Fibroblast of skin of left biceps (primary cell): ENCODE data around the gene FAM171A2.
"Not testable (repeated sequence)": the region's sequence is repeated elsewhere in the genome, so short reads cannot be mapped to it uniquely, and the experiment has no call there.

Source experiments
- DNase-seq, 2 experiments: peaks; one replicate each; pipeline ENCODE4 v3.0.0-alpha.2; 2013; ENCODE audit warnings: low read depth in 2 of 2

The FAM171A2 gene

GRCh38 chr17:44363613-44364159, at the start of gene FAM171A2:
TSS of gene FAM171A2 (minus strand) at chr17:44363853. CDS start at chr17:44363714, 139 bp downstream.
- no peak for DNase-seq

- no peak for DNase-seq
Observed at GRCh38 chr17:44409309-44410028, 45.8 kb upstream of the FAM171A2 start.

DNA sequence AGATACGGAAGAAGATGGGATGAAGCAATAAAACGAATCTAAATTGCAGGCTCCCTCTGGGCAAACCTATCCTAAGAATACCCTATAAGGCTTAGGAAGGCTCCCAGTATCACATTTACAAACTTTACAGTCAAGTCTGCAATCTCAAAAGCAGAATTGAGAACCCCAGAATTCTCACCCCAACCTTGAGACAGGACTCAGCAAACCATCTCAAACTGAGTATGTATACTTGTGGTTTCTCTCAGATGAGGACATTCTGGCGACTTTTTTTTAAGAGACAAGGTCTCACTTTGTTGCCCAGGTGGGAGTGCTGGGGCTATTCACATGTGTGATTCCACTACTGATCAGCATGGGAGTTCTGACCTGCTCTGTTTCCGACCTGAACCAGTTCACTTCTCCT, 45.1 kb upstream of the FAM171A2 start:
- no peak for DNase-seq

DNA sequence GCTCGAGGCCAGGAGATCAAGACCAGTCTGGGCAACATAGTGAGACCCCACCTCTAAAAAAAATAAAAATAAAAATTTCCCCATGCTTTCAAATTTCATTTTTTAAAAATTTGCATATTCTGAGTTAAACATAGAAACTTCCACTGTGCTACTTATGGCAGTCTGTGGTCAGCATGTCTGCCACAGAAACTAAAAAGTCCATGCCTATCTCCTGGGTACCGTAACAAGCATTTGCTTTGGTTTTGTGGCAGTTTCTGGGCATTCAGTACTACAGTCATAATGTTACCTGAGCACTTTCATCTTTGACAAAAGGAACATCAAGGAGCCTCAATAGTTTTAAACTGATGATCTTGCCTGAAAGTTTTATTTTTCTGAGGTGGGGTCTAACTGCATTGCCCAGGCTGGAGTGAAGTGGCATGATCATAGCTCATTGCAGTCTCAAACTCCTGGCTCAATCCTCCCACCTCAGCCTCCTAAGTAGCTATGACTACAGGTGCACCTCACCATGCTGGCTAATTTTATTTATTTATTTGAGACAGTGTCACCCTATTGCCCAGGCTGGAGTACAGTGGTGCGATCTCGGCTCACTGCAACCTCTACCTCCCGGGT, 39.0 kb upstream of the FAM171A2 start:
- DNase-seq = no peak

GRCh38 chr17:44400226-44400847, 36.7 kb upstream of the FAM171A2 start:
- no peak for DNase-seq

GRCh38 chr17:44398692-44399691, 35.3 kb upstream of the FAM171A2 start:
- no peak for DNase-seq

DNA sequence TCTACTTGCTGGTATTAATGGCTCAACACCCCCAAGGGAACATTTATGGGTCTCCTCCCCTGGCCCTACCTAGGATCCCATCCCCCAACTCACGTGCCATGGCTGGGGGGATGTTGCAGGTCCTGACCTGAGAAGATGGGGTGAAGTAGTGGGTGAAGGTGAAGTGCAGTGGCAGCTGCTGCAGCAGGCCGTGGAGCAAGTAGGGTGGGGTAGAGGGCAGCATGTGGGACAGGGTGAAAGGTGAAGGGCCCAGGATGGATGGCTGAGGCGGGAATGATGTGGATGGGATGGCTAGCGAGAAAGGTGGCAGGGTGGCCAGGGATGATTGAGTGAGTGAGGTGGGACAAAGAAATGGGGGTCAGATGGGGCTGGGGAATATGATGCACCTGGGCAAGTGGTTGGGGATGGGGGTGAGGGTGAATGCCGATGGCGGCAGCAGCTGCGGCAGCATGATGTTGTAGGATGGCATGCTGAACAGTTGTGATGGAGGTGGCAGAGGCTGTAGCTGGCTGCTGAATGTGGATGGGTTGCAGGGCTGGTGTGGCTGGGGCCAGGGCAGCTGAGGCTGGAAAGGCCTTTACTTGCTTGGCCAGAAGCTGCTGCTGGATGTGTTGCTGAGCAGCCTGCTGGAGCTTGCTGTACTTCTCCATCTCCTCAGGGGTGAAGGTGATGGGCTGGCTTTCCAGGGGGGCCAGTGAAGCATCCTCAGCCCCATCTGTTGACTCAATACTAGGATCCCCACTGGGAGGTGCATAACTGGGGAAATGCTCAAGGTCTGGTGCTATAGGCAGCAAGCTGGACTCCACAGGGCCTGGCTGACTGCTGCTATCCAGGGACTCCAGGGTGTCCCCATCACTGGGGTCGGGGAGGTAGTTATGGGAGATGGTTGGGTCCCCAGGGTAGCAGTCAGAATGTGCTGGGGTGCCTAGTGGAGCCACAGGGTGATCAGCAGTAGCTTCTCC, 34.1 kb upstream of the FAM171A2 start:
- DNase-seq = no peak

- DNase-seq = no peak
Observed at GRCh38 chr17:44396946-44397345, 33.3 kb upstream of the FAM171A2 start.

- DNase-seq = no peak
Observed at GRCh38 chr17:44394833-44395232, 31.2 kb upstream of the FAM171A2 start.

DNA sequence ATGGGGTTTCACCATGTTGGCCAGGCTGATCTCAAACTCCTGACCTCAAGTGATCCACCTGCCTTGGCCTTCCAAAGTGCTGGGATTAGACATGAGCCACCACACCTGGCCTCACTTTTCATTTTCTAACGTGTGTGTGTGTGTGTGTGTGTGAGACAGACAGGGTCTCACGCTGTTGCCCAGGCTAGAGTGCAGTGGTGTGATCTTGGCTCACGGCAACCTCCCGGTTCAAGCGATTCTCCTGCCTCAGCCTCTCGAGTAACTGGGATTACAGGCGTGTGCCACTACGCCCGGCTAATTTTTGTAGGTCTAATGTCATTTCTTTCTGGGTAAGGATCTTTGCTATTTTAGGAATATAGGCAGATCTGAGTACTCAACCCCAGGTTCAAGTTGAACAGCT, 30.5 kb upstream of the FAM171A2 start:
- not testable (repeated sequence) for DNase-seq

DNA sequence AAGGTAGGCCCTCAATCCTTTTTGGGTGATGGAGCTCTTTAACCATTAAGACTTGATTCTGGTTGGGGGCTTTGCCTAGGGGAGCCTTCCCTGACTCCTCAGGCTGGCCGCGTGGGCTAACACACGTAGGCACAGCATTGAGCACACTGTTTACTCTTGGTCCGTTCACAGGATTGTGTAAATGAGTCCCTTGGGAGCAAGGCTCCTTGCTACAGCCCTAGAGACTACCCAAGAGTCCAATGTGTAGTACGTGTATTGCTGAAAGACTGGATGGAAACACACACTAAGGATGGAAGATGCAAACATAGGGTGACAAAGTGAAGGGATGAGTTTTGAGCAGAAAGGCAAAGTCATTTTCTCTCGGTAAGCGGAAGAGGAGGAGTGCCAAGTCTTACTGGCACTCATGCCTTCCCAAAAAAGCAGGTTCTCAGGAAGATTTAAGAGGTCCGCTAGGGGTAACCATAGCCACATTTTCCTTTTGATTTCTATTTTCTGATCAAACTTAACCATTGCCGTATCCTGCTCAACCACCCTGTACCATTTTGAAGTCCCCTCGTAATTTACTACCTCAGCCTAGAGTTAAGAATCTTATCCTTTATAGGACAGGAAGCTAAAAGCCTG, 26.7 kb upstream of the FAM171A2 start:
- DNase-seq = no peak

DNA sequence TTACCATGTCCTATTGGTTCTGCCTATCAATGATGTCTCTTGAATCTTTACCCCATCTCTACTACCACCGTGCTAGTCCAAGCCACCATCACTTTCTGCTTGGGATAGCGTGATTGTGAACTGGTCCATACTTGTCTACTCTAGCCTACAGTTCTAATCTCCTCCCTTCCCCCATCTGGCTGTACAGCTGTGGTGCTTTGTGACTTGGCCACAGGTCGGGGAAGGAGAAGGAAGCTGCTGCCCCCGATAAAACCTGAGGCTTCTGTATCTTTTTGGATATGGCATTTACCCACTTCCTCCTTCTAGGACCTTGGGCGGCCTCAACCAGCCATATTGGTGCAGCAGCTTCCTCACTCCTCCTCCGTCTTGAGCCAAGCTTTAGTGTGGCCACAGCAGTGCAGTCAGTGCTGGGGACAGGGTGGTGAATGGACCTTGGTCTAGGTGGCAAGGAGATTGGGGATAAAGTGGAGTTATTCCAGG, 26.1 kb upstream of the FAM171A2 start:
- no peak for DNase-seq

GRCh38 chr17:44389281-44389680, 25.6 kb upstream of the FAM171A2 start, which contains the start of gene ITGA2B:
TSS of gene ITGA2B (minus strand) at chr17:44389649. CDS start at chr17:44389473, 176 bp downstream.
- DNase-seq = no peak

GRCh38 chr17:44387804-44388203, 24.2 kb upstream of the FAM171A2 start:
- DNase-seq = no peak

DNA sequence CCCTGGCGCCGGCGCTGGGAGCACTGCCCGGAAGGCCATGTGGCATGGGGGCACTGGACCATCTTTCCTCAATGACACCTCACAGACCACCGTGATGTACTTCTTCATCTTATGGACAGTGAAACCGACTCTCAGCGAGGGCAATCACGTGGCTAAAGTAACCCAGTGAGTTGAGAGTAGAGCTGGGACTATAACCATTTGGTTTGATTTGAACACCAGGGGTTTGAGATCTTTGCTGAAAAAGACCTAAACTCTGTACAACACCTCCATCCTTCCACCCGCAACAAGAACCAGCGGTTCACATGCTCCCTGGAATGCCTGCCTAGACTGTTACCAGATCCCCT, 22.5 kb upstream of the FAM171A2 start:
- DNase-seq = no peak

DNA sequence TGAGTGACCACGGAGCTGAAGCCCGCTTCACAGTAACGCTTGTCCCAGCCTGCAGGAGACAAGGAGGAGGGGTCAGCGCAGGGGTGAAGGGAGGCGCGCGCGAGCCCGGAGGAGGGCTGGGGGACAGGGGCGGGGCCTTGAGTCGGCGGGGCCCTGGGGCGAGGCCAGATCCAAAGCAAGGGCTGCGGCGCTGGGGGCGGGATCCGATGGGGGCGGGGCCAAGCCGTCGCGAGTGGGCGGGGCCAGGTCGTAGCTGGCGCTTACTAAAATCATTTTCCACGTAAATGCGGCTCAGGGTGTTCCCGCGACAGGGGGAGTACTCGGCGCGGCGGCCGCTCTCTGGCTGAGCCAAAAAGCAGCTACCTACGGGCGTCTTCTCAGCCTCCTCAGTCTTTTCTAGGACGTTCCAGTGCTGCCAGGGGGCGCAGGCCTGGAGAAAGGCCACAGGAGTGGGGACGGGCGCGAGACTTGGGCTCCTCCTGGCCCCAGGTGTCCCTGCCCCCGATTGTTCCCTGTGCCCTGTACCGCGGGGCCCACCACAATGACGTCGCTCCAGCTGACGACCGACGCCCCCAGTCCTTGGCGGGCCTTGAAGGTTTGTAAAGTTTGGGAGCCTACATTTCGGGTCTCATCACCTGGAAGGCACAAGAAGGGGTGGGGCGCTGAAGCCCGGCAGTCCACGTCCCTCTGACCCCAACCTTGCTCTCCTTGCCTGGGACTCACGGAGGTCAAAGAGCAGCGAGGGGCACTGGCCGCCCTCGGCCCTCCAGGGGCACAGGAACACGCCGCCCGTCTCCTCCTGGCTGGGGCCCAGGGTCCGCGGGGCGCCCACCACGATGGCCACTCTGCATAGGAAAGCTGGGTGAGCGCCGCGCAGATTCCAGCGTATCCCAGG, 21.9 kb upstream of the FAM171A2 start:
- DNase-seq = peak; percentile 21 to 41

DNA sequence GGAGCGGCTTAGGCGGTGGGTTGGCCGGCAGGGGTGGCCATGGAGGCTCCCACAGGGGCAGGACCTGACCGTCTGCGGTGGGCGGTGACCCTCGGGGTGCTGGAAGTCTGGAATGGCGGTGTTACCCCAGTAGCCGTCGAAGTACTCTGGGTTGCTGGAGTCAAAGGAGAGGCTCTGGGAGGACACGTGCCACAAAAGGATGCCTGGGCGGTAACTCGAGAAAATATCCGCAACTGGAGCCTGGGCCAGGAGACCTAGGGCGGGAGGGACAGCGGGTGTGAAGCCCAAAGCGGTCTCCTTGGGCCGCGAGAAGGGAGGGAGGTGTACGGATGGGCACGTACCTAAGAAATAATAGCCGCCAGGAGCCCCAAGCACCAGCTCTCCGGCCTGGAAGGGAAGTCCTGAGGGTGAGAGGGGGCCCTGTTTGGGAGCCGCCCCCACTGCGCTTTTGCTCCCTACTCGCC, 21.2 kb upstream of the FAM171A2 start:
- DNase-seq = no peak

- DNase-seq = no peak
Observed at GRCh38 chr17:44384281-44384822, 20.7 kb upstream of the FAM171A2 start.
